Stimulated activated CD4-positive, alpha-beta T cell treated with anti-CD3 and anti-CD28 coated beads, Interleukin-12 subunit alpha, Interleukin-12 subunit beta, amount 100 ng/mL, for 4 hours (primary cell): ENCODE results near the gene CCDC50.

Experiments used
- DNase-seq: peaks from one replicate; pipeline ENCODE4 v3.0.0-alpha.2; 2020

CCDC50 gene

GRCh38 chr3:191352014-191352413 lies 22.8 kb downstream of the CCDC50 start:
- DNase-seq = no peak

- DNase-seq = no peak
Observed at GRCh38 chr3:191353022-191353777, 24.0 kb downstream of the CCDC50 start.

- no peak for DNase-seq
Observed at GRCh38 chr3:191355406-191355805, 26.2 kb downstream of the CCDC50 start.

- no peak for DNase-seq
Observed at GRCh38 chr3:191356631-191357439, 27.6 kb downstream of the CCDC50 start.

GRCh38 chr3:191357909-191358308 lies 28.7 kb downstream of the CCDC50 start:
- DNase-seq = no peak

- DNase-seq = no peak
Observed at GRCh38 chr3:191358929-191359328, 29.7 kb downstream of the CCDC50 start.

- DNase-seq = no peak
Observed at GRCh38 chr3:191360620-191361019, 31.4 kb downstream of the CCDC50 start.

- no peak for DNase-seq
Observed at GRCh38 chr3:191361456-191361855, 32.3 kb downstream of the CCDC50 start.

- DNase-seq = no peak
Observed at GRCh38 chr3:191362037-191362436, 32.8 kb downstream of the CCDC50 start.

GRCh38 chr3:191362524-191363090 lies 33.4 kb downstream of the CCDC50 start:
- DNase-seq = no peak

GRCh38 chr3:191363221-191363620 lies 34.0 kb downstream of the CCDC50 start:
- DNase-seq = no peak

- DNase-seq = no peak
Observed at GRCh38 chr3:191366675-191367074, 37.5 kb downstream of the CCDC50 start.

GRCh38 chr3:191368755-191369615 lies 39.8 kb downstream of the CCDC50 start:
- DNase-seq = no peak

- no peak for DNase-seq
Observed at GRCh38 chr3:191369616-191370010, 40.4 kb downstream of the CCDC50 start.

- no peak for DNase-seq
Observed at GRCh38 chr3:191372122-191372521, 42.9 kb downstream of the CCDC50 start.

GRCh38 chr3:191373327-191373726 lies 44.1 kb downstream of the CCDC50 start:
- no peak for DNase-seq

GRCh38 chr3:191376516-191377141 lies 47.4 kb downstream of the CCDC50 start:
- DNase-seq = no peak

GRCh38 chr3:191378142-191378812 lies 49.1 kb downstream of the CCDC50 start:
- DNase-seq = no peak

- no peak for DNase-seq
Observed at GRCh38 chr3:191379446-191379845, 50.3 kb downstream of the CCDC50 start.

- no peak for DNase-seq
Observed at GRCh38 chr3:191380001-191380400, 50.8 kb downstream of the CCDC50 start.

GRCh38 chr3:191381303-191381702 lies 52.1 kb downstream of the CCDC50 start:
- no peak for DNase-seq

- DNase-seq = no peak
Observed at GRCh38 chr3:191382661-191383060, 53.5 kb downstream of the CCDC50 start.
